ENCODE measurements around the gene EYA4.

EYA4 gene

DNA sequence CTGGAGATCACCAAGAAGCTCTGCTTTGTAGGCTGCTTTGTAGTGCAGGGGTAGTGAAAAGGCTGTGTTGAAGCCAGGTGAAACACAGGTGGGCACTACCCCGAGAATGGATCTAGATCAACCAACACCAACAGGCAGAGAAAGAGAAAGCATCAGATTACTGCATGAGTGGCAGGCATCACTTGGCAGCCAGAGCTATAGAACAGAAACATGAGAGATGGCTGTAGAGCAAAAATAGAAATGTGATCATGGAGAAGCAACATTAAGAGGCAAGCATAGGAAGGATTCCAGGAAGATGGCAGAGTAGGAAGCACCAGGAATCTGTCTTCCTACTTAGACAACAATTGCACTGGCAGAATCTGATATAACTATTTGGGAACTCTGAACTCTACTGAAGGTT, 336.7 kb downstream of the EYA4 start:
- no peak for DNase-seq (ENCODE audit: low read depth in 3 of 3)

Measured in stimulated activated CD4-positive, alpha-beta T cell treated with anti-CD3 and anti-CD28 coated beads, TNF-alpha, amount 100 ng/mL, for 48 hours (primary cell).